Neural crest cell (in vitro differentiated cells): ENCODE results near the gene IFNA5. TPM values are rescaled to one million over a fixed set of nuclear protein-coding genes. Genes with fewer than 3 reads are reported as not detected.

ENCODE experiments used
- DNase-seq: peaks from one replicate; pipeline ENCODE4 v3.0.0; 2021; ENCODE audit warnings: low read depth, mixed read lengths, low spot score
- H3K27ac Mint-ChIP-seq: one replicate; pipeline ENCODE4 v1.8.0; 2021; ENCODE audit warnings: mild to moderate bottlenecking, mixed read lengths; ENCODE audit not compliant: unreplicated experiment
- H3K27me3 Mint-ChIP-seq: 2 replicates; pipeline ENCODE4 v1.8.0; 2021; ENCODE audit warnings: low read depth, mild to moderate bottlenecking, mixed read lengths
- H3K36me3 Mint-ChIP-seq: 2 replicates; pipeline ENCODE4 v1.8.0; 2021; ENCODE audit warnings: low read depth, mild to moderate bottlenecking, mixed read lengths
- H3K4me1 Mint-ChIP-seq: 2 replicates; pipeline ENCODE4 v1.8.0; 2021; ENCODE audit warnings: mixed read lengths
- H3K4me3 Mint-ChIP-seq: one replicate; pipeline ENCODE4 v1.8.0; 2021; ENCODE audit warnings: mild to moderate bottlenecking, mixed read lengths
- H3K9me3 Mint-ChIP-seq: 2 replicates; pipeline ENCODE4 v1.8.0; 2021; ENCODE audit warnings: mixed read lengths
- CTCF ChIP-seq: fragments of 200-600 bp; sonication (generic); conservative IDR thresholded peaks from 2 replicates; pipeline ENCODE4 v1.5.0; 2021; ENCODE audit warnings: antibody characterized with exemption, mild to moderate bottlenecking
- total RNA-seq: library from RNA; stranded (reverse); gene quantifications from 2 replicates; pipeline ENCODE4 v1.2.1, GENCODE V29; 2021

The IFNA5 gene
- total RNA-seq, 1 donor from 2014 or later = not detected

- Mint-ChIP-seq H3K27ac (no peak overlapping the region), H3K9me3 (no peaks in the 10 kb centered on the region), H3K4me1 (peaks cover 12% of the 10 kb centered on the region)
These were observed 17.9 kb upstream of the IFNA5 start for GRCh38 chr9:21322911-21323461.

GRCh38 chr9:21320465-21320864 lies 15.4 kb upstream of the IFNA5 start:
- no peaks in the 10 kb centered on the region for H3K27me3 Mint-ChIP-seq

More at GRCh38 chr9:21322911-21323461, 17.9 kb upstream of the IFNA5 start:
- TF ChIP-seq CTCF = no peak
- no peak overlapping the region for H3K4me3 Mint-ChIP-seq
- DNase-seq = no peak
- no peaks in the 10 kb centered on the region for H3K27me3 Mint-ChIP-seq
- peaks cover 10% of the 10 kb centered on the region for H3K36me3 Mint-ChIP-seq

GRCh38 chr9:21317956-21318923 lies 13.1 kb upstream of the IFNA5 start:
- H3K36me3 Mint-ChIP-seq = peaks cover 5% of the 10 kb centered on the region
- no peaks in the 10 kb centered on the region for H3K27me3 Mint-ChIP-seq
- H3K4me3 Mint-ChIP-seq = no peak overlapping the region
- no peaks in the 10 kb centered on the region for H3K9me3 Mint-ChIP-seq
- H3K4me1 Mint-ChIP-seq = peaks cover 9% of the 10 kb centered on the region
- DNase-seq = peak; percentile 8
- TF ChIP-seq CTCF = peak; percentile 78
- H3K27ac Mint-ChIP-seq = no peak overlapping the region

More at GRCh38 chr9:21320465-21320864, 15.4 kb upstream of the IFNA5 start:
- Mint-ChIP-seq H3K4me1 (peaks cover 9% of the 10 kb centered on the region), H3K27ac (no peak overlapping the region), H3K4me3 (no peak overlapping the region), H3K36me3 (peaks cover 10% of the 10 kb centered on the region), H3K9me3 (no peaks in the 10 kb centered on the region)
- TF ChIP-seq CTCF = no peak
- no peak for DNase-seq

- H3K9me3 Mint-ChIP-seq = no peaks in the 10 kb centered on the region
- no peak for DNase-seq
- H3K36me3 Mint-ChIP-seq = no peaks in the 10 kb centered on the region
- H3K4me3 Mint-ChIP-seq = no peak overlapping the region
- H3K4me1 Mint-ChIP-seq = peaks cover 19% of the 10 kb centered on the region
- TF ChIP-seq CTCF = no peak
- H3K27ac Mint-ChIP-seq = no peak overlapping the region
- no peaks in the 10 kb centered on the region for H3K27me3 Mint-ChIP-seq
These were observed 11.7 kb upstream of the IFNA5 start for GRCh38 chr9:21316860-21317259.

- Mint-ChIP-seq H3K4me1 (peaks cover 22% of the 10 kb centered on the region), H3K36me3 (no peaks in the 10 kb centered on the region), H3K4me3 (no peak overlapping the region), H3K27me3 (no peaks in the 10 kb centered on the region), H3K9me3 (no peaks in the 10 kb centered on the region), H3K27ac (no peak overlapping the region)
- no peak for TF ChIP-seq CTCF
- DNase-seq = no peak
These were observed 11.1 kb upstream of the IFNA5 start for GRCh38 chr9:21316032-21316842.
